Endothelial cell of umbilical vein (primary cell): Measurements from ENCODE around the gene SLC38A10. TPM values are rescaled to one million over a fixed set of nuclear protein-coding genes. Genes with fewer than 3 reads are reported as not detected.

Experiments
- BruUV-seq: library from RNA; stranded (reverse); fragments of 400-500 nt; replicated peaks from 2 replicates; lab custom pipeline; 2021; lab: Mats Ljungman, UMichigan
- CTCF ChIA-PET: fragments of 300-600, 350-600 bp; sonication (Branson Sonifier 250); formaldehyde crosslinking; loops from one replicate; lab custom pipeline; 2021; ENCODE audit warnings: antibody characterized with exemption, inconsistent platforms; lab: Charles Lee
- POLR2A ChIA-PET: fragments of 300-600, 350-600 bp; sonication (Branson Sonifier 250); formaldehyde crosslinking; loops from one replicate; lab custom pipeline; 2021; ENCODE audit warnings: antibody characterized with exemption, inconsistent platforms; lab: Charles Lee
- DNase-seq: peaks from one replicate; pipeline ENCODE4 v3.0.0-alpha.2; 2011; ENCODE audit warnings: low read depth, low spot score
- FAIRE-seq: peaks from 2 replicates; lab custom pipeline; 2011; peaks lifted over from hg19 to GRCh38; lab: Jason Lieb, UNC
- H2AFZ ChIP-seq: 2 replicates; pipeline ENCODE4 v1.6.0; 2012; ENCODE audit warnings: low read depth, low read length, control low read depth, inconsistent platforms
- H3K27ac ChIP-seq: 2 replicates; pipeline ENCODE4 v1.5.1; 2011; ENCODE audit warnings: low read depth, mild to moderate bottlenecking, control low read depth, low read length, moderate library complexity; ENCODE audit not compliant: insufficient read depth
- H3K27me3 ChIP-seq, 2 experiments: 2 replicates each; pipeline versions ENCODE4 v1.6.0 to v1.6.1; 2011; ENCODE audit warnings: low read length in 2 of 2, mixed read lengths in 1 of 2; ENCODE audit not compliant: control insufficient read depth in 2 of 2, insufficient read depth in 2 of 2
- H3K36me3 ChIP-seq, 2 experiments: 2 replicates in 1 of 2; 3 replicates in 1 of 2; pipeline ENCODE4 v1.5.1; 2011; ENCODE audit warnings: low read length in 2 of 2, mild to moderate bottlenecking in 1 of 2, moderate library complexity in 1 of 2; ENCODE audit not compliant: control insufficient read depth in 2 of 2, insufficient read depth in 2 of 2; ENCODE audit errors: extremely low read depth in 1 of 2
- H3K4me1 ChIP-seq: 3 replicates; pipeline ENCODE4 v1.5.1; 2011; ENCODE audit warnings: mild to moderate bottlenecking, low read length; ENCODE audit not compliant: control insufficient read depth, insufficient read depth; ENCODE audit errors: extremely low read depth
- H3K4me2 ChIP-seq: 2 replicates; pipeline ENCODE4 v1.6.1; 2011; ENCODE audit warnings: low read length, control low read depth, mixed read lengths; ENCODE audit not compliant: insufficient read depth
- H3K4me3 ChIP-seq, 3 experiments: fragments of 200-600 bp in 1 of 3; sonication (generic), shearing (Covaris generic) in 1 of 3; replicated peaks in 1 of 3; 2 replicates each; pipeline ENCODE4 v1.5.1; 2011 to 2016; ENCODE audit warnings: control low read depth in 3 of 3, low read length in 3 of 3, mild to moderate bottlenecking in 2 of 3, inconsistent platforms in 1 of 3, low read depth in 1 of 3, moderate library complexity in 1 of 3; ENCODE audit not compliant: insufficient read depth in 1 of 3
- H3K79me2 ChIP-seq: 2 replicates; pipeline ENCODE4 v1.6.0; 2012; ENCODE audit warnings: low read length, inconsistent platforms; ENCODE audit not compliant: control insufficient read depth, insufficient read depth
- H3K9ac ChIP-seq: replicated peaks from 2 replicates; pipeline ENCODE3; 2011; ENCODE audit warnings: low read length, control low read depth; ENCODE audit not compliant: insufficient read depth; ENCODE audit errors: extremely low read depth
- H3K9me1 ChIP-seq: replicated peaks from 3 replicates; pipeline ENCODE4 v1.6.0; 2011; ENCODE audit warnings: mild to moderate bottlenecking, low read length; ENCODE audit not compliant: control insufficient read depth, insufficient read depth; ENCODE audit errors: extremely low read depth
- H3K9me3 ChIP-seq: replicated peaks from 2 replicates; pipeline ENCODE4 v1.5.1; 2012; ENCODE audit warnings: low read length, inconsistent platforms; ENCODE audit not compliant: control insufficient read depth, insufficient read depth
- H4K20me1 ChIP-seq: replicated peaks from 2 replicates; pipeline ENCODE3; 2011; ENCODE audit warnings: mild to moderate bottlenecking, low read length; ENCODE audit not compliant: control insufficient read depth, insufficient read depth; ENCODE audit errors: extremely low read depth
- EZH2 ChIP-seq: IDR thresholded peaks from 2 replicates; pipeline ENCODE4 v1.6.1; 2012; ENCODE audit warnings: borderline replicate concordance, low read depth, mild to moderate bottlenecking, moderate library complexity, low read length, inconsistent platforms; ENCODE audit not compliant: severe bottlenecking
- FOS ChIP-seq: IDR thresholded peaks from 2 replicates; pipeline ENCODE4 v1.6.1; 2011; ENCODE audit warnings: mild to moderate bottlenecking, low read length, moderate library complexity, borderline replicate concordance; ENCODE audit not compliant: insufficient read depth
- GATA2 ChIP-seq: IDR thresholded peaks from 2 replicates; pipeline ENCODE4 v1.7.0; 2011; ENCODE audit warnings: low read depth, mild to moderate bottlenecking, moderate library complexity, mixed read lengths, low read length; ENCODE audit not compliant: insufficient read length, insufficient read depth
- JUN ChIP-seq: IDR thresholded peaks from 2 replicates; pipeline ENCODE4 v1.6.1; 2011; ENCODE audit warnings: borderline replicate concordance, low read depth; ENCODE audit not compliant: insufficient read length, insufficient read depth
- MYC ChIP-seq: IDR thresholded peaks from one replicate; pipeline ENCODE4 v1.6.1; 2011; ENCODE audit warnings: mild to moderate bottlenecking, low read depth, low read length
- POLR2A ChIP-seq: IDR thresholded peaks from 2 replicates; pipeline ENCODE4 v1.6.1; 2012; ENCODE audit warnings: low read depth, mild to moderate bottlenecking, control low read depth, low read length
- POLR2AphosphoS5 ChIP-seq: IDR thresholded peaks from 2 replicates; pipeline ENCODE4 v1.6.1; 2012; ENCODE audit warnings: low read depth, mild to moderate bottlenecking, control low read depth, low read length, moderate library complexity; ENCODE audit not compliant: insufficient read depth
- dilution Hi-C: fragments of 300-500 bp; cut with MboI; formaldehyde crosslinking; loops from one replicate; pipeline ENCODE4 v1.15.0; 2019; ENCODE audit warnings: low sequenced_read_pairs; ENCODE audit not compliant: extremely low pct_ligation_motif_present
- intact Hi-C: fragments of 100-400 bp; cut with micrococcal nuclease; formaldehyde crosslinking; loops from one replicate; pipeline ENCODE4 v1.10.0; 2022
- polyA plus RNA-seq, 4 experiments: library from polyadenylated mRNA; depleted of rRNA in 3 of 4; stranded (reverse) in 3 of 4; unstranded in 1 of 4; fragments of >200 nt; gene quantifications; 2 replicates each; pipeline versions ENCODE4 v1.2.1 to v1.2.3, GENCODE V29; 2011 to 2012; ENCODE audit warnings: missing spikeins in 1 of 4
- total RNA-seq: library from RNA; stranded (reverse); gene quantifications from 2 replicates; pipeline ENCODE4 v1.2.3, GENCODE V29; 2021
- TF ChIP-seq, protein P1 (sequence below), 2 donors: IDR thresholded peaks; 1 replicate in 1 of 2; 2 replicates in 1 of 2; pipeline ENCODE4 v1.5.1; 2011; ENCODE audit warnings: low read length in 2 of 2, mild to moderate bottlenecking in 2 of 2, moderate library complexity in 2 of 2, control low read depth in 1 of 2, inconsistent platforms in 1 of 2, low read depth in 1 of 2; ENCODE audit not compliant: insufficient read depth in 1 of 2; ENCODE audit errors: extremely low read depth in 1 of 2
- TF ChIP-seq, protein P2 (sequence below): IDR thresholded peaks from 2 replicates; pipeline ENCODE4 v1.6.1; 2011; ENCODE audit not compliant: insufficient read depth, insufficient read length

The SLC38A10 gene
- total and polyA plus RNA-seq, 2 donors (not counting 3 experiments of a cell fraction or from before 2014, with no cell fraction given): 72.7 to 113 TPM

DNA sequence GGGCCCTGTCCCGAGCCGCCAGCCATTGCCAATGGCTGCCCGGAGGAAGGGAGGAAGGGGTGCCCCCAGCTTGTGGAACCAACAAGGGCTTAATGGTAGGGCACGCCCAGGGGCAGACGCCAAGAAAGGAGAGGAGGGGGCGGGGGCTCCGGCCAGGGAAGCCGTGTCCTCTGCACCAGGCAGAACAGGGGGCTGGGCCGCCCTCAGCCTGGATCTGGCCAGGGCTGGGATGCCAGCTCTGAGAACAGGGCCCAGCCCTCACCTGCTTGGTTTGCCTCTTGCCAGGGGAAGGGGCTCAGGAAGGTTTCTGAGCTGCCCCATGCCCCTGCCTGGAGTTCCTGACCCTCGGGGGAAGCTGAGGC, 35.8 kb upstream of the SLC38A10 start:
- H3K9me1 ChIP-seq: no peaks in the 10 kb centered on the region
- dilution Hi-C loops (no loop called here), intact Hi-C loops (no loop called here)
- H4K20me1 ChIP-seq: no peaks in the 10 kb centered on the region
- POLR2A ChIA-PET: no interaction called here
- H2AFZ ChIP-seq: no peak overlapping the region
- no peaks in the 10 kb centered on the region for H3K79me2 ChIP-seq
- CTCF ChIA-PET: interaction anchor here (2.3 kb wide), 1 partner anchor 67 kb away, joined by 9 read pairs; no protein-coding TSS in a partner anchor
- TF ChIP-seq, protein P1, sequence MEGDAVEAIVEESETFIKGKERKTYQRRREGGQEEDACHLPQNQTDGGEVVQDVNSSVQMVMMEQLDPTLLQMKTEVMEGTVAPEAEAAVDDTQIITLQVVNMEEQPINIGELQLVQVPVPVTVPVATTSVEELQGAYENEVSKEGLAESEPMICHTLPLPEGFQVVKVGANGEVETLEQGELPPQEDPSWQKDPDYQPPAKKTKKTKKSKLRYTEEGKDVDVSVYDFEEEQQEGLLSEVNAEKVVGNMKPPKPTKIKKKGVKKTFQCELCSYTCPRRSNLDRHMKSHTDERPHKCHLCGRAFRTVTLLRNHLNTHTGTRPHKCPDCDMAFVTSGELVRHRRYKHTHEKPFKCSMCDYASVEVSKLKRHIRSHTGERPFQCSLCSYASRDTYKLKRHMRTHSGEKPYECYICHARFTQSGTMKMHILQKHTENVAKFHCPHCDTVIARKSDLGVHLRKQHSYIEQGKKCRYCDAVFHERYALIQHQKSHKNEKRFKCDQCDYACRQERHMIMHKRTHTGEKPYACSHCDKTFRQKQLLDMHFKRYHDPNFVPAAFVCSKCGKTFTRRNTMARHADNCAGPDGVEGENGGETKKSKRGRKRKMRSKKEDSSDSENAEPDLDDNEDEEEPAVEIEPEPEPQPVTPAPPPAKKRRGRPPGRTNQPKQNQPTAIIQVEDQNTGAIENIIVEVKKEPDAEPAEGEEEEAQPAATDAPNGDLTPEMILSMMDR (IDR thresholded peaks at IDR 0.05; ENCODE audit: extremely low read depth in 1 of 2, insufficient read depth in 1 of 2, low read depth in 1 of 2, low read length in 2 of 2): no peak
- TF ChIP-seq FOS: no peak
- TF ChIP-seq MYC: no peak
- TF ChIP-seq GATA2: no peak
- TF ChIP-seq POLR2A: no peak
- no peak for TF ChIP-seq JUN
- TF ChIP-seq EZH2: no peak
- TF ChIP-seq, protein P2, sequence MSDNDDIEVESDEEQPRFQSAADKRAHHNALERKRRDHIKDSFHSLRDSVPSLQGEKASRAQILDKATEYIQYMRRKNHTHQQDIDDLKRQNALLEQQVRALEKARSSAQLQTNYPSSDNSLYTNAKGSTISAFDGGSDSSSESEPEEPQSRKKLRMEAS: no peak
- no peak for TF ChIP-seq POLR2AphosphoS5
- BruUV-seq: no TSS peak
- no peak for DNase-seq
- no peaks in the 10 kb centered on the region for H3K27me3 ChIP-seq
- H3K4me3 ChIP-seq: no peak overlapping the region
- no peak overlapping the region for H3K9ac ChIP-seq
- H3K4me2 ChIP-seq: no peak overlapping the region
- H3K36me3 ChIP-seq: no peaks in the 10 kb centered on the region
- FAIRE-seq: no peak
- no peaks in the 10 kb centered on the region for H3K9me3 ChIP-seq
- H3K27ac ChIP-seq: no peak overlapping the region
- H3K4me1 ChIP-seq: peaks cover 9% of the 10 kb centered on the region
